Tibial nerve (tissue), 4 donors: Measurements from ENCODE around the gene ZNF577.

ENCODE experiments used
- EP300 ChIP-seq, 2 donors: sonication (generic); formaldehyde crosslinking; IDR thresholded peaks; one replicate each; pipeline ENCODE4 v1.6.1; 2017; ENCODE audit warnings: antibody characterized with exemption in 2 of 2, mild to moderate bottlenecking in 1 of 2
- POLR2A ChIP-seq, 2 donors: fragments of 450-650 bp; IDR thresholded peaks; one replicate each; pipeline ENCODE4 v1.6.1; 2017; ENCODE audit warnings: antibody characterized with exemption in 2 of 2, mild to moderate bottlenecking in 2 of 2, moderate library complexity in 2 of 2
- TF ChIP-seq, protein P1 (sequence below), 5 experiments: fragments of 200-600 bp in 3 of 5; fragments of 450-650 bp in 2 of 5; sonication (generic) in 3 of 5; IDR thresholded peaks; one replicate each; pipeline ENCODE4 v1.5.1; 2016 to 2019; ENCODE audit warnings: antibody characterized with exemption in 5 of 5, mild to moderate bottlenecking in 3 of 5, moderate library complexity in 2 of 5

DNA sequence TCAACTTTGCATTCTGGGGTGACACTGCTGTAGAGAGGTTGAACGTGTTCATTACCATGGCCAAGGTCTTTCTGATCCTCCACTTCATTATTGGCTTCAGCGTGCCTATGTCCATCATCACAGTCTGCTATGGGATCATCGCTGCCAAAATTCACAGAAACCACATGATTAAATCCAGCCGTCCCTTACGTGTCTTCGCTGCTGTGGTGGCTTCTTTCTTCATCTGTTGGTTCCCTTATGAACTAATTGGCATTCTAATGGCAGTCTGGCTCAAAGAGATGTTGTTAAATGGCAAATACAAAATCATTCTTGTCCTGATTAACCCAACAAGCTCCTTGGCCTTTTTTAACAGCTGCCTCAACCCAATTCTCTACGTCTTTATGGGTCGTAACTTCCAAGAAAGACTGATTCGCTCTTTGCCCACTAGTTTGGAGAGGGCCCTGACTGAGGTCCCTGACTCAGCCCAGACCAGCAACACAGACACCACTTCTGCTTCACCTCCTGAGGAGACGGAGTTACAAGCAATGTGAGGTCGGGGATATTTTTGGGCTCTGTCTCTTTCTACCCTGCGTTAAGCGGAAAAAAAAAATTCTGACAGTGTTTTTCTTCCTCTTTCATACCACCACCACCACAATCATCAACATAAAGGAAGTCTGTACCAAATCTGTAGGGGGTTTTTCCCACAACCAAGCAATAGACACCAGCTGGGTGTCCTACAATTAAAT, 63.3 kb downstream of the ZNF577 start:
- TF ChIP-seq, protein P1, sequence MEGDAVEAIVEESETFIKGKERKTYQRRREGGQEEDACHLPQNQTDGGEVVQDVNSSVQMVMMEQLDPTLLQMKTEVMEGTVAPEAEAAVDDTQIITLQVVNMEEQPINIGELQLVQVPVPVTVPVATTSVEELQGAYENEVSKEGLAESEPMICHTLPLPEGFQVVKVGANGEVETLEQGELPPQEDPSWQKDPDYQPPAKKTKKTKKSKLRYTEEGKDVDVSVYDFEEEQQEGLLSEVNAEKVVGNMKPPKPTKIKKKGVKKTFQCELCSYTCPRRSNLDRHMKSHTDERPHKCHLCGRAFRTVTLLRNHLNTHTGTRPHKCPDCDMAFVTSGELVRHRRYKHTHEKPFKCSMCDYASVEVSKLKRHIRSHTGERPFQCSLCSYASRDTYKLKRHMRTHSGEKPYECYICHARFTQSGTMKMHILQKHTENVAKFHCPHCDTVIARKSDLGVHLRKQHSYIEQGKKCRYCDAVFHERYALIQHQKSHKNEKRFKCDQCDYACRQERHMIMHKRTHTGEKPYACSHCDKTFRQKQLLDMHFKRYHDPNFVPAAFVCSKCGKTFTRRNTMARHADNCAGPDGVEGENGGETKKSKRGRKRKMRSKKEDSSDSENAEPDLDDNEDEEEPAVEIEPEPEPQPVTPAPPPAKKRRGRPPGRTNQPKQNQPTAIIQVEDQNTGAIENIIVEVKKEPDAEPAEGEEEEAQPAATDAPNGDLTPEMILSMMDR (IDR thresholded peaks at IDR 0.05): no peak
- no peak for TF ChIP-seq POLR2A (IDR thresholded peaks at IDR 0.05)
- TF ChIP-seq EP300 (IDR thresholded peaks at IDR 0.05): no peak
